HepG2 (cell line): ENCODE results near the gene CCS. TPM values are rescaled to one million over a fixed set of nuclear protein-coding genes. Genes with fewer than 3 reads are reported as not detected.

ENCODE experiments used
- ATF3 ChIP-seq: sonication (generic); formaldehyde crosslinking; IDR thresholded peaks from 2 replicates; pipeline ENCODE4 v1.4.0; 2020; ENCODE audit warnings: missing genetic modification reagents
- E2F1 ChIP-seq: sonication (generic); formaldehyde crosslinking; IDR thresholded peaks from 2 replicates; pipeline ENCODE4 v1.5.0; 2020; ENCODE audit warnings: missing genetic modification reagents
- KDM4B ChIP-seq: sonication (generic); formaldehyde crosslinking; IDR thresholded peaks from 2 replicates; pipeline ENCODE4 v1.4.0; 2020; ENCODE audit warnings: missing genetic modification reagents
- KLF15 ChIP-seq: sonication (generic); formaldehyde crosslinking; IDR thresholded peaks from 2 replicates; pipeline ENCODE4 v1.8.1; 2023; ENCODE audit warnings: borderline replicate concordance, mild to moderate bottlenecking, inconsistent platforms, missing genetic modification reagents, mixed read lengths
- NAIF1 ChIP-seq: sonication (generic); formaldehyde crosslinking; IDR thresholded peaks from 2 replicates; pipeline ENCODE4 v1.5.0; 2020; ENCODE audit warnings: mild to moderate bottlenecking, missing genetic modification reagents, borderline replicate concordance
- NFE2L2 ChIP-seq: fragments of 150-350 bp; IDR thresholded peaks from 2 replicates; pipeline ENCODE4 v1.6.1; 2014; ENCODE audit warnings: low read length
- NFKB2 ChIP-seq: sonication (generic); formaldehyde crosslinking; IDR thresholded peaks from 2 replicates; pipeline ENCODE4 v1.4.0; 2020; ENCODE audit warnings: missing genetic modification reagents, borderline replicate concordance
- NONO ChIP-seq, 2 experiments: fragments of 450-650 bp in 1 of 2; sonication (generic) in 1 of 2; formaldehyde crosslinking in 1 of 2; IDR thresholded peaks in 1 of 2; conservative IDR thresholded peaks in 1 of 2; 2 replicates each; pipeline versions ENCODE4 v1.6.1 to v1.8.0; 2017 to 2022; ENCODE audit warnings: mild to moderate bottlenecking in 1 of 2, missing genetic modification reagents in 1 of 2, moderate library complexity in 1 of 2
- SETDB1 ChIP-seq: sonication (generic); formaldehyde crosslinking; IDR thresholded peaks from 2 replicates; pipeline ENCODE4 v1.5.1; 2020; ENCODE audit warnings: missing genetic modification reagents, mild to moderate bottlenecking, borderline replicate concordance
- SP4 ChIP-seq: sonication (generic); formaldehyde crosslinking; IDR thresholded peaks from 2 replicates; pipeline ENCODE4 v1.8.1; 2023; ENCODE audit warnings: mild to moderate bottlenecking, missing genetic modification reagents
- SRSF4 ChIP-seq: fragments of 200-400 bp; formaldehyde crosslinking; IDR thresholded peaks from one replicate; pipeline ENCODE4 v1.6.1; 2018; ENCODE audit warnings: mild to moderate bottlenecking, low read depth, low read length, moderate library complexity; ENCODE audit not compliant: poor library complexity, severe bottlenecking
- ZNF337 ChIP-seq: sonication (generic); formaldehyde crosslinking; IDR thresholded peaks from 2 replicates; pipeline ENCODE4 v1.5.1; 2020; ENCODE audit warnings: missing genetic modification reagents, low read depth, mild to moderate bottlenecking, borderline replicate concordance
- ZNF407 ChIP-seq: sonication (generic); formaldehyde crosslinking; IDR thresholded peaks from one replicate; pipeline ENCODE4 v1.5.1; 2020; ENCODE audit warnings: mild to moderate bottlenecking, missing genetic modification reagents; ENCODE audit errors: not compliant biosample characterization
- ZNF549 ChIP-seq: sonication (generic); formaldehyde crosslinking; IDR thresholded peaks from 2 replicates; pipeline ENCODE4 v1.5.0; 2020; ENCODE audit warnings: missing genetic modification reagents
- ZNF589 ChIP-seq: sonication (generic); formaldehyde crosslinking; conservative IDR thresholded peaks from 2 replicates; pipeline ENCODE4 v1.8.0; 2022; ENCODE audit warnings: mild to moderate bottlenecking, moderate library complexity, missing genetic modification reagents
- ZNF607 ChIP-seq: sonication (generic); formaldehyde crosslinking; IDR thresholded peaks from 2 replicates; pipeline ENCODE4 v1.5.1; 2020; ENCODE audit warnings: missing genetic modification reagents, mild to moderate bottlenecking, borderline replicate concordance
- ZNF674 ChIP-seq: sonication (generic); formaldehyde crosslinking; IDR thresholded peaks from 2 replicates; pipeline ENCODE4 v1.5.0; 2020; ENCODE audit warnings: low read depth, mild to moderate bottlenecking, missing genetic modification reagents
- ZNF720 ChIP-seq: sonication (generic); formaldehyde crosslinking; IDR thresholded peaks from 2 replicates; pipeline ENCODE4 v1.4.0; 2020; ENCODE audit warnings: missing genetic modification reagents
- ZNF816 ChIP-seq: sonication (generic); formaldehyde crosslinking; IDR thresholded peaks from 2 replicates; pipeline ENCODE4 v1.8.0; 2022; ENCODE audit warnings: missing genetic modification reagents, mild to moderate bottlenecking, borderline replicate concordance
- polyA plus RNA-seq, 8 experiments: library from polyadenylated mRNA; depleted of rRNA in 3 of 8; stranded (reverse) in 7 of 8; unstranded in 1 of 8; fragments of >200 nt; fragmentation: Illumina TruSeq in 4 of 8; extraction: Trizol in 4 of 8; gene quantifications; 2 replicates each; pipeline versions ENCODE4 v1.2.1 to v1.2.3, GENCODE V29; 2011 to 2016; ENCODE audit warnings: low read depth in 4 of 8, missing spikeins in 1 of 8, mixed read lengths in 1 of 8; ENCODE audit not compliant: insufficient read depth in 1 of 8
- total RNA-seq, 5 experiments: library from RNA; depleted of rRNA; stranded (reverse); fragments of >200 nt; fragmentation: Illumina TruSeq; extraction: Trizol; gene quantifications; 2 replicates each; pipeline ENCODE4 v1.2.3, GENCODE V29; 2016; ENCODE audit warnings: low read depth in 1 of 5

The CCS gene
- total and polyA plus RNA-seq, 2 of the 13 experiments (the other 11 are each of a cell fraction or from before 2014, with no cell fraction given) = 25.4 to 44.6 TPM

- TF ChIP-seq ZNF720 (CRISPR knock-in tag) (no peak), ZNF407 (CRISPR knock-in tag) (no peak), ZNF549 (CRISPR knock-in tag) (no peak), ZNF674 (no peak), NONO (IDR thresholded peaks at IDR 0.05) (no peak), NONO (CRISPR knock-in tag; conservative IDR thresholded peaks at IDR 0.05) (peak; percentile 90), ZNF816 (peak; percentile 62; the same call in 1 of the 2 replicates), SETDB1 (CRISPR knock-in tag) (no peak), SRSF4 (peak; percentile 32), NAIF1 (no peak), SP4 (CRISPR knock-in tag) (peak; percentile 59), NFKB2 (peak; percentile 57; the same call in 1 of the 2 replicates), ZNF607 (peak; percentile 86), E2F1 (peak; percentile 53), KDM4B (0 out of 2 replicates have a peak, but pooled peaks have one; percentile 19), ATF3 (no peak), ZNF337 (CRISPR knock-in tag) (no peak), ZNF589 (CRISPR knock-in tag) (no peak), NFE2L2 (no peak), KLF15 (CRISPR knock-in tag) (peak; percentile 18; the same call in 1 of the 2 replicates)
These were observed 45.4 kb downstream of the CCS start, which contains the start of gene RBM4 (continued) for GRCh38 chr11:66638177-66639065.
